ENCODE data around the gene MMEL1.

DNA sequence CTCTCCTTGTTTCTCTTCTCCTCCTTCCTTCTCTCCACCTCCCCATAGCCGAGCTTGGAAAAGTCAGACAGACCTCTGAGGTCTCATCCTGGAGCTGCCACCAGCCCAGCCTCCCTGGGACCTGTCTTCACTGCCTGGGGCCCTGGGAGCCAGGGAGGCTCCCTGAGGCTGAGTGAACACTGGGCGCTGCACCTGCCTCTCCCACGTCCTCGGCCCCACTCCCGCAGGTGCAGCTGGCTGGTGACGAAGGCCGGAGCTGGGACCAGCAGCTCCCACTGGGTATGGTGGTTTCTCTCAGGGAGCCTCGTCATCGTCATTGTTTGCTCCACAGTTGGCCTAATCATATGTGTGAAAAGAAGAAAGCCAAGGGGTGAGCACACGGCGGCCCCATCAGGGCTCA is 71.4 kb downstream of the MMEL1 start:
- TF ChIP-seq POLR2A (IDR thresholded peaks at IDR 0.05) = no peak
- no peak for TF ChIP-seq EP300 (IDR thresholded peaks at IDR 0.05)

Measured in sigmoid colon (tissue), 4 donors.